Breast epithelium (tissue), 4 donors: ENCODE results near the gene SCARF2. TPM values are rescaled to one million over a fixed set of nuclear protein-coding genes. Genes with fewer than 3 reads are reported as not detected.

Source experiments
- DNase-seq, 2 donors: peaks; one replicate each; pipeline ENCODE4 v3.0.0-alpha.2; 2019; ENCODE audit warnings: low spot score in 2 of 2
- H3K27ac ChIP-seq, 2 donors: fragments of 200-600 bp; sonication (generic) in 1 of 2; one replicate each; pipeline ENCODE4 v1.5.1; 2016 to 2019; ENCODE audit warnings: mild to moderate bottlenecking in 1 of 2
- H3K27me3 ChIP-seq, 2 donors: fragments of 200-600 bp; sonication (generic) in 1 of 2; one replicate each; pipeline versions ENCODE4 v1.5.1 to v1.6.0; 2017 to 2019; ENCODE audit warnings: control low read depth in 1 of 2, mild to moderate bottlenecking in 1 of 2
- H3K36me3 ChIP-seq: fragments of 200-600 bp; one replicate; pipeline ENCODE4 v1.5.1; 2019
- H3K4me1 ChIP-seq, 2 donors: fragments of 200-600 bp; sonication (generic); one replicate each; pipeline ENCODE4 v1.5.1; 2016 to 2019; ENCODE audit warnings: control low read depth in 1 of 2
- H3K4me3 ChIP-seq, 3 donors: fragments of 200-600 bp; sonication (generic); 1 replicate in 2 of 3; 2 replicates in 1 of 3; pipeline ENCODE4 v1.5.1; 2016 to 2019; ENCODE audit warnings: mild to moderate bottlenecking in 3 of 3, moderate library complexity in 2 of 3
- H3K9me3 ChIP-seq, 2 donors: fragments of 200-600 bp; sonication (generic) in 1 of 2; one replicate each; pipeline ENCODE4 v1.5.1; 2016 to 2019; ENCODE audit warnings: control low read depth in 1 of 2
- CTCF ChIP-seq, 3 donors: fragments of 450-650 bp; IDR thresholded peaks; one replicate each; pipeline ENCODE4 v1.5.1; 2016 to 2017; ENCODE audit warnings: antibody characterized with exemption in 3 of 3, mild to moderate bottlenecking in 3 of 3, moderate library complexity in 3 of 3
- POLR2A ChIP-seq: fragments of 450-650 bp; IDR thresholded peaks from one replicate; pipeline ENCODE4 v1.6.1; 2016; ENCODE audit warnings: antibody characterized with exemption, mild to moderate bottlenecking, moderate library complexity
- POLR2AphosphoS5 ChIP-seq, 3 donors: sonication (generic); formaldehyde crosslinking; IDR thresholded peaks; one replicate each; pipeline ENCODE4 v1.6.1; 2017; ENCODE audit warnings: antibody characterized with exemption in 3 of 3
- intact Hi-C: fragments of 100-400 bp; cut with DNase I; formaldehyde crosslinking; loops from one replicate; pipeline ENCODE4 v1.15.1; 2023; ENCODE audit warnings: low total_unique reads
- total RNA-seq, 3 donors: library from RNA; depleted of rRNA; stranded (reverse); fragments of >200 nt; gene quantifications; one replicate each; pipeline ENCODE4 v1.1.0, GENCODE V29; 2016

Gene SCARF2
- total RNA-seq, 3 donors from 2014 or later, result 5.3 to 14.7 (median 12.3) TPM

- intact Hi-C loops, result no loop called here
- peaks cover 10 to 17% of the 10 kb centered on the region in 2 donors for H3K4me1 ChIP-seq
These were observed 11.4 kb downstream of the SCARF2 start for GRCh38 chr22:20426259-20426615.

GRCh38 chr22:20425566-20426258, 11.9 kb downstream of the SCARF2 start:
- Histone ChIP-seq H3K4me1 (peaks cover 5 to 11% of the 10 kb centered on the region in 2 donors), H3K9me3 (no peaks in the 10 kb centered on the region), H3K27me3 (peaks cover 0 to 12% of the 10 kb centered on the region in 2 donors), H3K4me3 (peak overlapping the region in 2 of 3 donors; percentile 9 to 45), H3K36me3 (no peaks in the 10 kb centered on the region), H3K27ac (no peak overlapping the region)
- intact Hi-C loops, result no loop called here
- no peak for TF ChIP-seq CTCF (IDR thresholded peaks at IDR 0.05)
- TF ChIP-seq POLR2A, result no peak
- TF ChIP-seq POLR2AphosphoS5 (IDR thresholded peaks at IDR 0.05), result no peak
- no peak for DNase-seq

More at GRCh38 chr22:20426259-20426615, 11.4 kb downstream of the SCARF2 start:
- H3K27me3 ChIP-seq, result peaks cover 0 to 12% of the 10 kb centered on the region in 2 donors
- TF ChIP-seq POLR2A, result no peak
- TF ChIP-seq POLR2AphosphoS5 (IDR thresholded peaks at IDR 0.05), result no peak
- TF ChIP-seq CTCF (IDR thresholded peaks at IDR 0.05), result no peak
- peak in 1 of 2 donors; percentile 39 for DNase-seq
- no peak overlapping the region for H3K27ac ChIP-seq
- H3K4me3 ChIP-seq, result peak overlapping the region in 1 of 3 donors; percentile 45
- H3K9me3 ChIP-seq, result no peaks in the 10 kb centered on the region
- H3K36me3 ChIP-seq, result no peaks in the 10 kb centered on the region

- Histone ChIP-seq H3K4me3 (peak overlapping the region in 2 of 3 donors; percentile 9 to 45), H3K36me3 (no peaks in the 10 kb centered on the region), H3K27me3 (peaks cover 0 to 5% of the 10 kb centered on the region in 2 donors), H3K4me1 (peaks cover 4 to 11% of the 10 kb centered on the region in 2 donors), H3K9me3 (no peaks in the 10 kb centered on the region), H3K27ac (peak overlapping the region in 1 of 2 donors; percentile 74)
- intact Hi-C loops, result no loop called here
- DNase-seq, result no peak
- no peak for TF ChIP-seq POLR2AphosphoS5 (IDR thresholded peaks at IDR 0.05)
These were observed 12.6 kb downstream of the SCARF2 start for GRCh38 chr22:20424932-20425565.

- peaks cover 4 to 11% of the 10 kb centered on the region in 2 donors for H3K4me1 ChIP-seq
- H3K36me3 ChIP-seq, result no peaks in the 10 kb centered on the region
- DNase-seq, result no peak
- no peak for TF ChIP-seq POLR2A
- no peak for TF ChIP-seq CTCF (IDR thresholded peaks at IDR 0.05)
- no peak for TF ChIP-seq POLR2AphosphoS5 (IDR thresholded peaks at IDR 0.05)
- H3K9me3 ChIP-seq, result no peaks in the 10 kb centered on the region
- H3K4me3 ChIP-seq, result no peak overlapping the region
- peak overlapping the region; percentile 63 to 74 for H3K27ac ChIP-seq
- intact Hi-C loops, result no loop called here
- H3K27me3 ChIP-seq, result peaks cover 0 to under 1% of the 10 kb centered on the region in 2 donors
These were observed 13.1 kb downstream of the SCARF2 start for GRCh38 chr22:20424568-20424931.

GRCh38 chr22:20423906-20424551, 13.6 kb downstream of the SCARF2 start:
- intact Hi-C loops, result no loop called here
- no peak overlapping the region for H3K4me3 ChIP-seq
- H3K9me3 ChIP-seq, result no peaks in the 10 kb centered on the region
- peak in 1 of 2 donors; percentile 30 for DNase-seq
- H3K36me3 ChIP-seq, result no peaks in the 10 kb centered on the region
- peaks cover 4 to 11% of the 10 kb centered on the region in 2 donors for H3K4me1 ChIP-seq
- peak overlapping the region; percentile 63 to 74 for H3K27ac ChIP-seq
- no peaks in the 10 kb centered on the region for H3K27me3 ChIP-seq
- TF ChIP-seq POLR2A (no peak), POLR2AphosphoS5 (IDR thresholded peaks at IDR 0.05) (no peak), CTCF (IDR thresholded peaks at IDR 0.05) (no peak)
